Activated naive CD8-positive, alpha-beta T cell treated with anti-CD3 and anti-CD28 coated beads, Interleukin-2, amount 50 U/mL, for 16 hours (primary cell): Measurements from ENCODE around the gene PELI2.

Experiments
- DNase-seq: peaks from one replicate; pipeline ENCODE4 v3.0.0-alpha.2; 2020; ENCODE audit warnings: low read depth, low spot score

PELI2 gene

GRCh38 chr14:56172571-56172971, 54.4 kb downstream of the PELI2 start:
- no peak for DNase-seq

GRCh38 chr14:56173365-56173922, 55.2 kb downstream of the PELI2 start:
- DNase-seq, result no peak

GRCh38 chr14:56175773-56176172, 57.6 kb downstream of the PELI2 start:
- no peak for DNase-seq

GRCh38 chr14:56176530-56176929, 58.3 kb downstream of the PELI2 start:
- no peak for DNase-seq

GRCh38 chr14:56177036-56177435, 58.8 kb downstream of the PELI2 start:
- DNase-seq, result no peak

- DNase-seq, result no peak
Measured at GRCh38 chr14:56180754-56181542, 62.7 kb downstream of the PELI2 start.

- no peak for DNase-seq
Measured at GRCh38 chr14:56181681-56182085, 63.5 kb downstream of the PELI2 start.

- no peak for DNase-seq
Measured at GRCh38 chr14:56182410-56182809, 64.2 kb downstream of the PELI2 start.

- no peak for DNase-seq
Measured at GRCh38 chr14:56183631-56184157, 65.5 kb downstream of the PELI2 start.

- no peak for DNase-seq
Measured at GRCh38 chr14:56185992-56186391, 67.8 kb downstream of the PELI2 start.

GRCh38 chr14:56187736-56188135, 69.5 kb downstream of the PELI2 start:
- no peak for DNase-seq

- DNase-seq, result no peak
Measured at GRCh38 chr14:56189307-56189706, 71.1 kb downstream of the PELI2 start.

GRCh38 chr14:56193347-56193746, 75.1 kb downstream of the PELI2 start:
- DNase-seq, result no peak

- no peak for DNase-seq
Measured at GRCh38 chr14:56194042-56194441, 75.8 kb downstream of the PELI2 start.

- DNase-seq, result no peak
Measured at GRCh38 chr14:56195223-56195622, 77.0 kb downstream of the PELI2 start.

GRCh38 chr14:56195704-56196103, 77.5 kb downstream of the PELI2 start:
- no peak for DNase-seq

- DNase-seq, result no peak
Measured at GRCh38 chr14:56196274-56196673, 78.1 kb downstream of the PELI2 start.

- DNase-seq, result no peak
Measured at GRCh38 chr14:56197150-56197549, 78.9 kb downstream of the PELI2 start.

- DNase-seq, result no peak
Measured at GRCh38 chr14:56198438-56198837, 80.2 kb downstream of the PELI2 start.

GRCh38 chr14:56199095-56199981, 81.1 kb downstream of the PELI2 start:
- no peak for DNase-seq

- no peak for DNase-seq
Measured at GRCh38 chr14:56199982-56200577, 81.9 kb downstream of the PELI2 start.

- DNase-seq, result no peak
Measured at GRCh38 chr14:56202256-56202655, 84.0 kb downstream of the PELI2 start.
